Umbilical cord (tissue), 2 donors: ENCODE data around the gene IFITM1. TPM values are rescaled to one million over a fixed set of nuclear protein-coding genes. Genes with fewer than 3 reads are reported as not detected.
"Not testable (repeated sequence)": the region's sequence is repeated elsewhere in the genome, so short reads cannot be mapped to it uniquely, and the experiment has no call there.

Experiments used
- DNase-seq: peaks from one replicate; pipeline ENCODE4 v3.0.0-alpha.2; 2015; ENCODE audit warnings: low spot score
- total RNA-seq: library from RNA; depleted of rRNA; stranded (reverse); fragments of >200 nt; gene quantifications from one replicate; pipeline ENCODE4 v1.2.3, GENCODE V29; 2014; ENCODE audit warnings: low replicate concordance; ENCODE audit not compliant: insufficient read depth

IFITM1 gene
- total RNA-seq, 1 donor from 2014 or later = 25.3 TPM

- DNase-seq = no peak
These were observed 31.2 kb downstream of the IFITM1 start for GRCh38 chr11:344836-345578.

- no peak for DNase-seq
These were observed 32.7 kb downstream of the IFITM1 start for GRCh38 chr11:346529-346928.

- DNase-seq = not testable (repeated sequence)
These were observed 35.6 kb downstream of the IFITM1 start for GRCh38 chr11:349270-349954.

- peak; percentile 48 for DNase-seq
These were observed 36.3 kb downstream of the IFITM1 start for GRCh38 chr11:350033-350722.

- DNase-seq = peak; percentile 77
These were observed 36.9 kb downstream of the IFITM1 start for GRCh38 chr11:350723-351255.

GRCh38 chr11:351411-351810 lies 37.6 kb downstream of the IFITM1 start:
- no peak for DNase-seq

GRCh38 chr11:352456-353031 lies 38.7 kb downstream of the IFITM1 start:
- no peak for DNase-seq

- peak; percentile 94 for DNase-seq
These were observed 39.5 kb downstream of the IFITM1 start for GRCh38 chr11:353179-353873.

- peak; percentile 97 for DNase-seq
These were observed 42.0 kb downstream of the IFITM1 start for GRCh38 chr11:355581-356458.

GRCh38 chr11:356610-357009 lies 42.8 kb downstream of the IFITM1 start:
- no peak for DNase-seq

GRCh38 chr11:357582-357981 lies 43.7 kb downstream of the IFITM1 start:
- DNase-seq = no peak

GRCh38 chr11:358129-358800 lies 44.4 kb downstream of the IFITM1 start:
- no peak for DNase-seq

- DNase-seq = no peak
These were observed 45.4 kb downstream of the IFITM1 start for GRCh38 chr11:359181-359714.

- DNase-seq = no peak
These were observed 46.8 kb downstream of the IFITM1 start for GRCh38 chr11:360326-361280.

- no peak for DNase-seq
These were observed 49.0 kb downstream of the IFITM1 start for GRCh38 chr11:362642-363442.

- DNase-seq = not testable (repeated sequence)
These were observed 49.6 kb downstream of the IFITM1 start for GRCh38 chr11:363443-363805.

GRCh38 chr11:363948-364761 lies 50.3 kb downstream of the IFITM1 start:
- DNase-seq = no peak
